Endothelial cell of umbilical vein (primary cell): ENCODE results near the gene HSPB8.

Source experiments
- CTCF ChIP-seq, 2 donors: IDR thresholded peaks; 1 replicate in 1 of 2; 2 replicates in 1 of 2; pipeline ENCODE4 v1.5.1; 2011; ENCODE audit warnings: low read length in 2 of 2, mild to moderate bottlenecking in 2 of 2, moderate library complexity in 2 of 2, control low read depth in 1 of 2, inconsistent platforms in 1 of 2, low read depth in 1 of 2; ENCODE audit not compliant: insufficient read depth in 1 of 2; ENCODE audit errors: extremely low read depth in 1 of 2
- EZH2 ChIP-seq: IDR thresholded peaks from 2 replicates; pipeline ENCODE4 v1.6.1; 2012; ENCODE audit warnings: borderline replicate concordance, low read depth, mild to moderate bottlenecking, moderate library complexity, low read length, inconsistent platforms; ENCODE audit not compliant: severe bottlenecking
- FOS ChIP-seq: IDR thresholded peaks from 2 replicates; pipeline ENCODE4 v1.6.1; 2011; ENCODE audit warnings: mild to moderate bottlenecking, low read length, moderate library complexity, borderline replicate concordance; ENCODE audit not compliant: insufficient read depth
- GATA2 ChIP-seq: IDR thresholded peaks from 2 replicates; pipeline ENCODE4 v1.7.0; 2011; ENCODE audit warnings: low read depth, mild to moderate bottlenecking, moderate library complexity, mixed read lengths, low read length; ENCODE audit not compliant: insufficient read length, insufficient read depth
- JUN ChIP-seq: IDR thresholded peaks from 2 replicates; pipeline ENCODE4 v1.6.1; 2011; ENCODE audit warnings: borderline replicate concordance, low read depth; ENCODE audit not compliant: insufficient read length, insufficient read depth
- MAX ChIP-seq: IDR thresholded peaks from 2 replicates; pipeline ENCODE4 v1.6.1; 2011; ENCODE audit not compliant: insufficient read depth, insufficient read length
- MYC ChIP-seq: IDR thresholded peaks from one replicate; pipeline ENCODE4 v1.6.1; 2011; ENCODE audit warnings: mild to moderate bottlenecking, low read depth, low read length
- POLR2A ChIP-seq: IDR thresholded peaks from 2 replicates; pipeline ENCODE4 v1.6.1; 2012; ENCODE audit warnings: low read depth, mild to moderate bottlenecking, control low read depth, low read length
- POLR2AphosphoS5 ChIP-seq: IDR thresholded peaks from 2 replicates; pipeline ENCODE4 v1.6.1; 2012; ENCODE audit warnings: low read depth, mild to moderate bottlenecking, control low read depth, low read length, moderate library complexity; ENCODE audit not compliant: insufficient read depth

DNA sequence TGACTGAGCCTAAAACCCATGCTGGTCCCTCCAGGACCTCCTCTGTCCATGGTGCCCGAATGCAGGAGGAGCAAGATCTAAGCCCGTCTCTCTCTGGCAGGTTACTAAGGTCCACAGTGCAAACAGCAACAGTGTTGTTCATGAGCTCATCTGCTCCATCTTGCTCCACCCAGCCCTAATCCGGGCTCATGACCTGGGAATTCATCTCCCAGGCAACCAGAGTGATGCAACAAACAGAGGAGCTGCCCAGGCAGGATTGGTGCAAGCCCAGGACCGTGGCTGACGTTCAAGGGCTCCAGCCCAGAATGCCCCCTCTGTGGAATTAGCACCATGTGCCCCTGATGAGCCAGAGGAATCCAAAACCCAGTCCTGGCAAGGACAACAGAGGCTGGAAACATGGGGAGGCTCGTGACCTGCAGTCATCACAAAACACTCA is 29.9 kb downstream of the HSPB8 start:
- TF ChIP-seq POLR2AphosphoS5 = no peak
- no peak for TF ChIP-seq CTCF (IDR thresholded peaks at IDR 0.05; ENCODE audit: extremely low read depth in 1 of 2, insufficient read depth in 1 of 2, low read depth in 1 of 2, low read length in 2 of 2)
- TF ChIP-seq JUN = no peak
- no peak for TF ChIP-seq POLR2A
- no peak for TF ChIP-seq EZH2
- TF ChIP-seq MAX = no peak
- TF ChIP-seq FOS = no peak
- TF ChIP-seq MYC = no peak
- no peak for TF ChIP-seq GATA2
